Transverse colon (tissue), 4 donors: ENCODE data around the gene BACE1.

Source experiments
- EP300 ChIP-seq: sonication (generic); formaldehyde crosslinking; IDR thresholded peaks from one replicate; pipeline ENCODE4 v1.6.1; 2017; ENCODE audit warnings: antibody characterized with exemption, low read depth
- POLR2A ChIP-seq: fragments of 450-650 bp; IDR thresholded peaks from one replicate; pipeline ENCODE4 v1.6.1; 2016; ENCODE audit warnings: antibody characterized with exemption, mild to moderate bottlenecking, moderate library complexity
- POLR2AphosphoS5 ChIP-seq, 3 donors: sonication (generic); formaldehyde crosslinking; IDR thresholded peaks; one replicate each; pipeline ENCODE4 v1.6.1; 2016; ENCODE audit warnings: antibody characterized with exemption in 3 of 3
- TF ChIP-seq, protein P1 (sequence below), 5 experiments: fragments of 200-600 bp in 3 of 5; fragments of 450-650 bp in 2 of 5; sonication (generic) in 3 of 5; IDR thresholded peaks; 1 replicate in 2 of 5; 2 replicates in 3 of 5; pipeline ENCODE4 v1.5.1; 2016 to 2017; ENCODE audit warnings: antibody characterized with exemption in 5 of 5, inconsistent platforms in 3 of 5, mild to moderate bottlenecking in 2 of 5, moderate library complexity in 1 of 5

DNA sequence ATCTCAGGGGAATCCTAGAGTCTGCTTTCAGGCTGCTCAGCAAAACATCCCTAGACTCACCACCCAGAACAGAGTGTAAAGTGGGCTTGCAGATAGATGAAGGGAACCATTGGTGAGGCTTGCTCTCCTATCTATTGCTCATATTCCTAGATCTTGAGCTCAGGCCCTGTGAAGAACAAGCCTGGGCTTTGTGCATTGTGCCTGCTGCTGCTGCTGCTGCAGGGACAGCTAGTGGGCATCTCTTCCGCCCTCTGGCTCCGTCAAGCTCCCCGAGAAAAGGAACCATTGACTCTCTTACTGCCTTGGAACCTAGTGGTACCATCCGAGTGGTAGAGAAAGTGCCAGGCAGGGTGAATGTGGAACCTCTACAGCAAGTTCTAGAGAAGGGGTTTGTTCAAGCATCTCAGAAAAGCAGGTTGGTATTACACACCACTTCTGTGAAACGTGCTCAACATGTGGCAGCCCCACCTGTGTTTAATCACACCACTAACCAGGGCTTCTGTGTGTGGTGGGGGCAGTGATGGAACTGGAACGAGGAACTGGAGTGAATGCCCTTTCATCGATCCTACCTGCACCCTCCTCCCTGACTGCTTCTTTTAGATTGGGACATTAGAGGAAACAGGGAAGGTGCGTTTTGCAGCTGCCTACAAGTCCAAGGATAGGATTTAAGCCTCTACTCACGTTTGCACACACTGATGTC, 20.5 kb downstream of the BACE1 start:
- TF ChIP-seq, protein P1, sequence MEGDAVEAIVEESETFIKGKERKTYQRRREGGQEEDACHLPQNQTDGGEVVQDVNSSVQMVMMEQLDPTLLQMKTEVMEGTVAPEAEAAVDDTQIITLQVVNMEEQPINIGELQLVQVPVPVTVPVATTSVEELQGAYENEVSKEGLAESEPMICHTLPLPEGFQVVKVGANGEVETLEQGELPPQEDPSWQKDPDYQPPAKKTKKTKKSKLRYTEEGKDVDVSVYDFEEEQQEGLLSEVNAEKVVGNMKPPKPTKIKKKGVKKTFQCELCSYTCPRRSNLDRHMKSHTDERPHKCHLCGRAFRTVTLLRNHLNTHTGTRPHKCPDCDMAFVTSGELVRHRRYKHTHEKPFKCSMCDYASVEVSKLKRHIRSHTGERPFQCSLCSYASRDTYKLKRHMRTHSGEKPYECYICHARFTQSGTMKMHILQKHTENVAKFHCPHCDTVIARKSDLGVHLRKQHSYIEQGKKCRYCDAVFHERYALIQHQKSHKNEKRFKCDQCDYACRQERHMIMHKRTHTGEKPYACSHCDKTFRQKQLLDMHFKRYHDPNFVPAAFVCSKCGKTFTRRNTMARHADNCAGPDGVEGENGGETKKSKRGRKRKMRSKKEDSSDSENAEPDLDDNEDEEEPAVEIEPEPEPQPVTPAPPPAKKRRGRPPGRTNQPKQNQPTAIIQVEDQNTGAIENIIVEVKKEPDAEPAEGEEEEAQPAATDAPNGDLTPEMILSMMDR (IDR thresholded peaks at IDR 0.05) = no peak
- TF ChIP-seq POLR2A = no peak
- no peak for TF ChIP-seq EP300
- TF ChIP-seq POLR2AphosphoS5 (IDR thresholded peaks at IDR 0.05) = no peak
